HEK293T (cell line): Measurements from ENCODE around the gene CCDC149.

ENCODE experiments used
- BHLHE40 ChIP-seq: fragments of 450-650 bp; IDR thresholded peaks from 2 replicates; pipeline ENCODE4 v1.6.1; 2016; ENCODE audit warnings: mild to moderate bottlenecking, moderate library complexity, borderline replicate concordance
- CTBP1 ChIP-seq: fragments of 450-650 bp; IDR thresholded peaks from 2 replicates; pipeline ENCODE4 v1.6.1; 2016; ENCODE audit warnings: borderline replicate concordance
- FOXA1 ChIP-seq: fragments of 450-650 bp; IDR thresholded peaks from 2 replicates; pipeline ENCODE4 v1.6.1; 2016; ENCODE audit warnings: mild to moderate bottlenecking

- TF ChIP-seq FOXA1 (no peak), BHLHE40 (no peak), CTBP1 (no peak)
These were observed 137.1 kb downstream of the CCDC149 start for GRCh38 chr4:24775750-24776149.
